Effector memory CD8-positive, alpha-beta T cell (primary cell): ENCODE results near the gene WWOX.

Source experiments
- ATAC-seq: fragments of 150-1000 bp; cut with Tn5 transposase; replicated peaks from 2 replicates; pipeline ENCODE4 v1.10.0; 2021; ENCODE audit warnings: mild to moderate bottlenecking, moderate library complexity
- DNase-seq, 3 experiments: peaks; one replicate each; pipeline ENCODE4 v3.0.0; 2021
- H3K27ac Mint-ChIP-seq, 2 donors: one replicate each; pipeline ENCODE4 v1.8.0; 2022; ENCODE audit warnings: mild to moderate bottlenecking in 2 of 2, mixed read lengths in 2 of 2, moderate library complexity in 2 of 2
- H3K27me3 Mint-ChIP-seq, 2 donors: one replicate each; pipeline ENCODE4 v1.8.0; 2022; ENCODE audit warnings: mixed read lengths in 2 of 2
- H3K36me3 Mint-ChIP-seq: one replicate; pipeline ENCODE4 v1.8.0; 2022; ENCODE audit warnings: mild to moderate bottlenecking, moderate library complexity, mixed read lengths; ENCODE audit not compliant: insufficient read depth
- H3K4me1 Mint-ChIP-seq, 2 donors: one replicate each; pipeline ENCODE4 v1.8.0; 2022; ENCODE audit warnings: low read depth in 2 of 2, mixed read lengths in 2 of 2
- H3K4me3 Mint-ChIP-seq, 2 donors: one replicate each; pipeline ENCODE4 v1.8.0; 2022; ENCODE audit warnings: mild to moderate bottlenecking in 2 of 2, mixed read lengths in 2 of 2, moderate library complexity in 2 of 2
- H3K9me3 Mint-ChIP-seq, 2 donors: one replicate each; pipeline ENCODE4 v1.8.0; 2022; ENCODE audit warnings: mixed read lengths in 2 of 2

Gene WWOX

DNA sequence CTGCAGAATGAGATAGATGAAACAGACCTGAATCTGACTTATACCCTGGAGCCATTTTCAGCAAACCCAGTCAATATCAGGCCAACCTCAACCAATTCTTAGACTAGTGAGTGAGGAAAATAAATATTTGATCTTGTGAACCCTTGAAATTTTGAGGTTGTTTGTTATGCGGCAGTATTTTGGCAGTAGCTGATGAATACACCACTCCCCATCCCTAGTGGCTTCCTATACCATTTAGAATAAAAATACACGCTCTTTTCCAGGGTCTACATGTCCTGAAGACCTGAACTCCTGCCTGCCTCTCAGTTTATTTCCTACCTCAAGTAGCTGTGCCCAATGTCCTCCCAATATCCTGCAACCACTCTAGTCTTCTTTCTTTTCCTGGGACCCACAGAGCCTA is 647.3 kb downstream of the WWOX start:
- Mint-ChIP-seq H3K36me3 (peaks cover 16% of the 10 kb centered on the region), H3K4me1 (peaks cover 51 to 73% of the 10 kb centered on the region in 2 donors), H3K27ac (peak overlapping the region in 1 of 2 donors; percentile 87), H3K9me3 (no peaks in the 10 kb centered on the region), H3K27me3 (no peaks in the 10 kb centered on the region), H3K4me3 (no peak overlapping the region)
- ATAC-seq (no peak), DNase-seq (no peak)

GRCh38 chr16:78748220-78748929 is 648.9 kb downstream of the WWOX start:
- Mint-ChIP-seq H3K9me3 (no peaks in the 10 kb centered on the region), H3K27ac (peak overlapping the region; percentile 16 to 89), H3K36me3 (peaks cover 10% of the 10 kb centered on the region), H3K4me3 (peak overlapping the region; percentile 41 to 82), H3K4me1 (peaks cover 36 to 63% of the 10 kb centered on the region in 2 donors), H3K27me3 (no peaks in the 10 kb centered on the region)
- DNase-seq (no peak), ATAC-seq (no peak)

DNA sequence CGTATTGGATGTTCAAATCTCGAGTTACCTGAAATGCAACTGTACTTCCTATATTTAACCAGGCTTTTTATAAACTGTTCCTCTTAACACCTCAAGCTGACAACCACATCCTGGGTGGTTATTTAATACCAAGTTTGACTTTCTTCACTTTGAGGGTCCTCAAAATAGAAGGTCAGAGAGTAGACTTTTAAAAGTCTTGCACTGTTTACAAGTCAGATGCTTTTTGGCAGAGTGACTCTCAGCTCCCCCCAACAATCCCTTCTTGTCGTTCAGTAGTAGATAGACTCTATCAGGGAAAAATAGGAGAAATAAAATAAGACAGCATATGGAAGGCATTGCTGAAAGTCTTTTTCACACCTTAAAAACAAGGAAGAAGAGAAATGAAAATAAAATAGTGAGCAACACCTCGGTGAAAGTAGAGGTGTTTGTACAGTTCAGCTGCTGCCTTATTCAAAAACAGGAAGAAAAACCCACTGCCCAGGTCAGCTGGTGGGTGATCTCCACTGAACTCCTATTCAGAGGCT is 650.4 kb downstream of the WWOX start:
- Mint-ChIP-seq H3K4me3 (peak overlapping the region; percentile 41 to 82), H3K27ac (peak overlapping the region; percentile 16 to 89), H3K27me3 (no peaks in the 10 kb centered on the region), H3K9me3 (no peaks in the 10 kb centered on the region), H3K4me1 (peaks cover 34 to 60% of the 10 kb centered on the region in 2 donors), H3K36me3 (peaks cover 4% of the 10 kb centered on the region)
- DNase-seq (peak in 1 of 3 experiments; percentile 12), ATAC-seq (peak; percentile 90)

- DNase-seq, result no peak
- H3K27ac Mint-ChIP-seq, result peak overlapping the region; percentile 82 to 89
Observed at GRCh38 chr16:78750611-78751010, 651.2 kb downstream of the WWOX start.

DNA sequence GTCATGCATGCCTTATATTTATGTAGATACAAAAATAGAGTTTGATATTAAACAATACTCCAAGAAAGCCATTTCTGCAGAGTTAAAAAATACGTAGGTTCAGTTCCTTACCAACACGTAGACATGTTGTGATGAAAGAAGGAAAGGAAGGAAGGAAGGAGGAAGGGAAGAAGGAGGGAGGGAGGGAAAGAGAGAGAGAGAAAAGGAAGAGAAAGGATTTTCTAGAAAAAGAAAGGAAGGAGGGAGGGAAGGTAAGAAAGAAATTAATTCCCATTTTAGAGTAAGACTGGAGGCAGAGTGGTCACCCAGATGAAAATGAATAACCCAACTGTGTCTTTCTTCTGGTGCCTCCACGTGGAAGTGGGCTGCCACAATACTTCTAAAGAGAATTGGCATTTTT is 652.1 kb downstream of the WWOX start:
- DNase-seq (no peak), ATAC-seq (no peak)
- Mint-ChIP-seq H3K27me3 (no peaks in the 10 kb centered on the region), H3K4me3 (peak overlapping the region; percentile 7 to 43), H3K4me1 (peaks cover 38 to 52% of the 10 kb centered on the region in 2 donors), H3K36me3 (peaks cover 4% of the 10 kb centered on the region), H3K27ac (peak overlapping the region; percentile 59 to 89), H3K9me3 (no peaks in the 10 kb centered on the region)

More at GRCh38 chr16:78750611-78751010, 651.2 kb downstream of the WWOX start:
- Mint-ChIP-seq H3K4me3 (peak overlapping the region; percentile 41 to 82), H3K9me3 (no peaks in the 10 kb centered on the region), H3K4me1 (peaks cover 38 to 52% of the 10 kb centered on the region in 2 donors), H3K27me3 (no peaks in the 10 kb centered on the region), H3K36me3 (peaks cover 4% of the 10 kb centered on the region)
- ATAC-seq, result no peak

DNA sequence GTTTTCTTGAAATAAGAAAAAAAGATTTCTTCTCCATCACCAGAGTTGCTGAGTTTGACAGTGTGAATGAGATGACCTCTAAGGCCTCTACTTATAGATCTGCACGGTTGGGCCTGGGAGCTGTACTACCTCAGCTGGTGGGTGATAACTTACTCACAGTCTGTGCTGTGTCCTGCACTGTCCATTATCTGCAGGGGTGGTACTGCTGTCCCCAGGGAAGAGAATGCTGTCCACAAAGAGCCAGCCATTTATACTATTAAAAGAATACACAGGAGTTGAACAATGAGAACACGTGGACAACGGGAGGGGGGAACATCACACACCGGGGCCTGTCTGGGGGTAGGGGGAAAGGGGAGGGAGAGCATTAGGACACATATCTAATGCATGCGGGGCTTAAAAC is 655.3 kb downstream of the WWOX start:
- ATAC-seq (no peak), DNase-seq (no peak)
- Mint-ChIP-seq H3K4me1 (peaks cover 23 to 27% of the 10 kb centered on the region in 2 donors), H3K9me3 (no peaks in the 10 kb centered on the region), H3K27ac (no peak overlapping the region), H3K4me3 (no peak overlapping the region), H3K27me3 (no peaks in the 10 kb centered on the region), H3K36me3 (no peaks in the 10 kb centered on the region)

GRCh38 chr16:78755751-78756661 is 656.6 kb downstream of the WWOX start:
- Mint-ChIP-seq H3K9me3 (no peaks in the 10 kb centered on the region), H3K4me3 (no peak overlapping the region), H3K27me3 (no peaks in the 10 kb centered on the region), H3K27ac (peak overlapping the region in 1 of 2 donors; percentile 19), H3K36me3 (no peaks in the 10 kb centered on the region), H3K4me1 (peaks cover 13 to 14% of the 10 kb centered on the region in 2 donors)
- no peak for ATAC-seq
- no peak for DNase-seq

GRCh38 chr16:78759596-78759995 is 660.1 kb downstream of the WWOX start:
- no peak for DNase-seq
- no peaks in the 10 kb centered on the region for H3K36me3 Mint-ChIP-seq
- no peak overlapping the region for H3K4me3 Mint-ChIP-seq
- H3K27ac Mint-ChIP-seq, result no peak overlapping the region
- H3K4me1 Mint-ChIP-seq, result peaks cover 10 to 13% of the 10 kb centered on the region in 2 donors
- no peak for ATAC-seq
- no peaks in the 10 kb centered on the region for H3K27me3 Mint-ChIP-seq
- H3K9me3 Mint-ChIP-seq, result no peaks in the 10 kb centered on the region

DNA sequence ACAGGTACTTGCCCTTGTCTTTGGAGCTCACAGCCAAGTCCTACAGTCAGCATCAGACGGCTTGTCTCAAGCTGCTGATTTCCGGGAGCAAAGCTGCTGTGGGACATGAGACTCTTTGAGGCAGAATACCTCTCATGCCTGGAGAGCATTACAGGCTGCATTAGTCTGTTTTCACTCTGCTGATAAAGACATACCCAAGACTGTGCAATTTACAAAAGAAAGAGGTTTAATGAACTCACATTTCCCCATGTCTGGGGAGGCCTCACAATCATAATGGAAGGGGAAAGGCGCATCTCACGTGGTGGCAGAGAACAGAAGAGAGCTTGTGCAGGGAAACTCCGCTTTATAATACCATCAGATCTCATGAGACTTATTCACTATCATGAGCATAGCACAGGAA is 661.2 kb downstream of the WWOX start:
- Mint-ChIP-seq H3K36me3 (no peaks in the 10 kb centered on the region), H3K27ac (no peak overlapping the region), H3K4me3 (no peak overlapping the region), H3K27me3 (no peaks in the 10 kb centered on the region), H3K9me3 (no peaks in the 10 kb centered on the region), H3K4me1 (peaks cover 11 to 14% of the 10 kb centered on the region in 2 donors)
- no peak for ATAC-seq
- DNase-seq, result no peak

- H3K27ac Mint-ChIP-seq, result no peak overlapping the region
- H3K4me3 Mint-ChIP-seq, result no peak overlapping the region
- DNase-seq (no peak), ATAC-seq (peak; percentile 66)
- H3K36me3 Mint-ChIP-seq, result no peaks in the 10 kb centered on the region
- H3K27me3 Mint-ChIP-seq, result no peaks in the 10 kb centered on the region
- H3K4me1 Mint-ChIP-seq, result peaks cover 11 to 21% of the 10 kb centered on the region in 2 donors
- H3K9me3 Mint-ChIP-seq, result no peaks in the 10 kb centered on the region
Observed at GRCh38 chr16:78761427-78761826, 662.0 kb downstream of the WWOX start.

DNA sequence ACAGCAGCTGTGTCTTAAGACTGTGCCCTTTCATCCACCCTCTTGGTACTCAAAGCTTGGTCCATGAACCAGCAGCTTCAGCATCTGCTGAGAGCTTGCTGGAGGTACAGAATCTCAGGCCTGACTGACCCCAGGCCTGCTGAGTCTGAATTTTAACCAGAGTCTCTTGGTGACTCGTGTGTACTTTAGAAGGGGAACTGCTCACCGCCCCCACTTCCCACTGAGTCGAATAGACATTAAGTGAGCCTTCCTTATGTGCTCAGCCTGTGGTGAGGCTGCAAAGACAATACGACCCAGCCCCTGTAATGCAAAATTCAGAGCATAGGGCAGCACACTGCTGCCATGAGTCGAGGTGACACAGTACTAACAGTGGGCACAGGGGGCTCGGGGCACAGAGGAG is 662.8 kb downstream of the WWOX start:
- ATAC-seq, result no peak
- no peaks in the 10 kb centered on the region for H3K9me3 Mint-ChIP-seq
- H3K4me3 Mint-ChIP-seq, result no peak overlapping the region
- H3K4me1 Mint-ChIP-seq, result peaks cover 11 to 21% of the 10 kb centered on the region in 2 donors
- no peak for DNase-seq
- H3K36me3 Mint-ChIP-seq, result no peaks in the 10 kb centered on the region
- H3K27me3 Mint-ChIP-seq, result no peaks in the 10 kb centered on the region
- H3K27ac Mint-ChIP-seq, result no peak overlapping the region

- Mint-ChIP-seq H3K36me3 (peaks cover 2% of the 10 kb centered on the region), H3K9me3 (no peaks in the 10 kb centered on the region), H3K27ac (peak overlapping the region in 1 of 2 donors; percentile 26), H3K27me3 (no peaks in the 10 kb centered on the region), H3K4me1 (peaks cover 23 to 29% of the 10 kb centered on the region in 2 donors), H3K4me3 (no peak overlapping the region)
- ATAC-seq, result no peak
- DNase-seq, result no peak
Observed at GRCh38 chr16:78763821-78764440, 664.5 kb downstream of the WWOX start.

DNA sequence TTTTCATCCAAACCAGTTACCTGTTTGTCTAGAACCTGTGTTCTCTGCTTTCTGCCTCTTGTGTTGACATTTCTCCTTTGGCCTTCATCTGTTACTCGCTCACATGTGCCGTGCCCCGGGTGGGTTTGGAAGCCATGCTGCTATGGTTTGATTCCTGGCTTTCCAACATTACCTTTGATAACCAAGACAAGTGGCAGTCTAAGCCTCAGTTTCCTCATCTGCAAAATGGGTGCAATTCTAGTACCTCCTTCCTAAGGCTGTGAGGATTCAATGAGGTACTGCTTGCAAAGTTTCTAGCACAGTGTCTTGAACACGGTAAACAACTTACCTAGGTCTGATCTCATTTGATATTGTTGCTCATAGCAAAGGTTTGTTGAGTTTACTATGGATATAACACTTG is 665.0 kb downstream of the WWOX start:
- peak overlapping the region; percentile 64 to 80 for H3K27ac Mint-ChIP-seq
- no peaks in the 10 kb centered on the region for H3K9me3 Mint-ChIP-seq
- H3K4me1 Mint-ChIP-seq, result peaks cover 27 to 31% of the 10 kb centered on the region in 2 donors
- ATAC-seq, result no peak
- no peak overlapping the region for H3K4me3 Mint-ChIP-seq
- H3K36me3 Mint-ChIP-seq, result peaks cover 2% of the 10 kb centered on the region
- DNase-seq, result no peak
- no peaks in the 10 kb centered on the region for H3K27me3 Mint-ChIP-seq
